Measurements from ENCODE around the gene RPTOR.

DNA sequence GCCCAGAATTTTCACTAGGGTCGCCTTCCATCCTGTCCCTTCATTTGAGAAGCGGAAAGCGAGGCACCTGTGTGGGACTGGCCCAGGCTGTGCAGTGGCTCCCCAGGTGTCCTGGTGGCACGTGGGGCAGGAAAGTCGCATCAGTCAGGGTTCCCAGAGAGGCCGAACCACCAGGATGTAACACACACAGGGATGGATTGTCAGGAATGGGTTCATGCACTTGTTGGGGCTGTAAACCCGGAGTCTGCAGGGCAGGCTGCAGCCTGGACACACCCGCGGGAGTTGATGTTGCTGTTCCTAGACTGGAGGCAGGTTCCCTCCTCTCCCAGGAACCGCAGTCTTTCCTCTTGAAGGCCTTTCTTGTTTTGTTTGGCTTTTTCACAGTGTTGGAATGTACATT, 30.7 kb upstream of the RPTOR start:
- TF ChIP-seq, protein P1, sequence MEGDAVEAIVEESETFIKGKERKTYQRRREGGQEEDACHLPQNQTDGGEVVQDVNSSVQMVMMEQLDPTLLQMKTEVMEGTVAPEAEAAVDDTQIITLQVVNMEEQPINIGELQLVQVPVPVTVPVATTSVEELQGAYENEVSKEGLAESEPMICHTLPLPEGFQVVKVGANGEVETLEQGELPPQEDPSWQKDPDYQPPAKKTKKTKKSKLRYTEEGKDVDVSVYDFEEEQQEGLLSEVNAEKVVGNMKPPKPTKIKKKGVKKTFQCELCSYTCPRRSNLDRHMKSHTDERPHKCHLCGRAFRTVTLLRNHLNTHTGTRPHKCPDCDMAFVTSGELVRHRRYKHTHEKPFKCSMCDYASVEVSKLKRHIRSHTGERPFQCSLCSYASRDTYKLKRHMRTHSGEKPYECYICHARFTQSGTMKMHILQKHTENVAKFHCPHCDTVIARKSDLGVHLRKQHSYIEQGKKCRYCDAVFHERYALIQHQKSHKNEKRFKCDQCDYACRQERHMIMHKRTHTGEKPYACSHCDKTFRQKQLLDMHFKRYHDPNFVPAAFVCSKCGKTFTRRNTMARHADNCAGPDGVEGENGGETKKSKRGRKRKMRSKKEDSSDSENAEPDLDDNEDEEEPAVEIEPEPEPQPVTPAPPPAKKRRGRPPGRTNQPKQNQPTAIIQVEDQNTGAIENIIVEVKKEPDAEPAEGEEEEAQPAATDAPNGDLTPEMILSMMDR (optimal IDR thresholded peaks at IDR 0.05 in 1 of 3, IDR thresholded peaks at IDR 0.05 in 1 of 3, conservative IDR thresholded peaks at IDR 0.05 in 1 of 3; ENCODE audit: extremely low read depth in 1 of 3, insufficient read depth in 2 of 3, low read length in 3 of 3): no peak
- no peak for TF ChIP-seq EZH2 (IDR thresholded peaks at IDR 0.05; ENCODE audit: low read length)

All from keratinocyte (primary cell).